IPS-15b (cell line): ENCODE results near the gene KIRREL3.

Source experiments
- H3K27me3 ChIP-seq: one replicate; pipeline ENCODE4 v1.6.1; 2013; ENCODE audit warnings: low read length; ENCODE audit not compliant: control insufficient read depth, insufficient read depth
- H3K36me3 ChIP-seq: one replicate; pipeline ENCODE4 v1.6.1; 2013; ENCODE audit warnings: low read length; ENCODE audit not compliant: control insufficient read depth, insufficient read depth
- H3K4me1 ChIP-seq: one replicate; pipeline ENCODE4 v1.6.1; 2013; ENCODE audit warnings: mild to moderate bottlenecking, low read length; ENCODE audit not compliant: control insufficient read depth, insufficient read depth
- H3K4me3 ChIP-seq: one replicate; pipeline ENCODE4 v1.5.1; 2013; ENCODE audit warnings: low read depth, low read length
- H3K9ac ChIP-seq: one replicate; pipeline ENCODE4 v1.6.1; 2013; ENCODE audit warnings: low read depth, mild to moderate bottlenecking, low read length
- H3K9me3 ChIP-seq: one replicate; pipeline ENCODE4 v1.6.1; 2013; ENCODE audit warnings: mild to moderate bottlenecking, low read length; ENCODE audit not compliant: control insufficient read depth, insufficient read depth

Gene KIRREL3

GRCh38 chr11:126583101-126583500 is 417.5 kb downstream of the KIRREL3 start:
- Histone ChIP-seq H3K27me3 (no peaks in the 10 kb centered on the region), H3K4me3 (no peak overlapping the region), H3K9me3 (no peaks in the 10 kb centered on the region), H3K4me1 (peaks cover 12% of the 10 kb centered on the region), H3K9ac (no peak overlapping the region), H3K36me3 (no peaks in the 10 kb centered on the region)

GRCh38 chr11:126581871-126582648 is 418.5 kb downstream of the KIRREL3 start:
- Histone ChIP-seq H3K4me3 (no peak overlapping the region), H3K9me3 (no peaks in the 10 kb centered on the region), H3K4me1 (peaks cover 9% of the 10 kb centered on the region), H3K27me3 (no peaks in the 10 kb centered on the region), H3K9ac (no peak overlapping the region), H3K36me3 (no peaks in the 10 kb centered on the region)

DNA sequence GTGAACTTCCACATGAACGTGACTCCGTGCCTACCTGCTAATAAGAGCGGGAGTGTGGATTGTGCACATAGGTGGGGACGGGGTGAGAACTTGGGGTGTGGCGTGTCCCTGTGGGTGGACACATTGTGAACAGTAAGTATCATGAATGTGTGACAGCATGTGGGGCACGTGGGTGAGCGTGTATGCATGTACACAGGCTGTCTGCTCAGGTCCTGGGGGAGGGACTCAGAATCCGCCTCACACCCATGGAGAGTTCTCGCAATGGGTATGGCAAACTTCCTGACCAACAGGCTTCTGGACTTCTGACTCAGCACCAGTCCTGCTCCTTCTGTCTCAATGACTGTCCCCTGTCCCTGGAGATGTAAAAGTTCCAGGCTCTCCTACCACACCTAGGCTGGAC is 422.1 kb downstream of the KIRREL3 start:
- H3K4me1 ChIP-seq, result no peaks in the 10 kb centered on the region
- no peaks in the 10 kb centered on the region for H3K27me3 ChIP-seq
- H3K9ac ChIP-seq, result no peak overlapping the region
- H3K36me3 ChIP-seq, result no peaks in the 10 kb centered on the region
- no peak overlapping the region for H3K4me3 ChIP-seq
- H3K9me3 ChIP-seq, result no peaks in the 10 kb centered on the region

GRCh38 chr11:126578021-126578420 is 422.5 kb downstream of the KIRREL3 start:
- H3K9me3 ChIP-seq, result no peaks in the 10 kb centered on the region
- H3K9ac ChIP-seq, result no peak overlapping the region
- no peak overlapping the region for H3K4me3 ChIP-seq
- no peaks in the 10 kb centered on the region for H3K4me1 ChIP-seq
- no peaks in the 10 kb centered on the region for H3K27me3 ChIP-seq
- H3K36me3 ChIP-seq, result no peaks in the 10 kb centered on the region

GRCh38 chr11:126575849-126576248 is 424.7 kb downstream of the KIRREL3 start:
- Histone ChIP-seq H3K36me3 (no peaks in the 10 kb centered on the region), H3K9ac (no peak overlapping the region), H3K9me3 (no peaks in the 10 kb centered on the region), H3K4me1 (no peaks in the 10 kb centered on the region), H3K27me3 (no peaks in the 10 kb centered on the region), H3K4me3 (no peak overlapping the region)

DNA sequence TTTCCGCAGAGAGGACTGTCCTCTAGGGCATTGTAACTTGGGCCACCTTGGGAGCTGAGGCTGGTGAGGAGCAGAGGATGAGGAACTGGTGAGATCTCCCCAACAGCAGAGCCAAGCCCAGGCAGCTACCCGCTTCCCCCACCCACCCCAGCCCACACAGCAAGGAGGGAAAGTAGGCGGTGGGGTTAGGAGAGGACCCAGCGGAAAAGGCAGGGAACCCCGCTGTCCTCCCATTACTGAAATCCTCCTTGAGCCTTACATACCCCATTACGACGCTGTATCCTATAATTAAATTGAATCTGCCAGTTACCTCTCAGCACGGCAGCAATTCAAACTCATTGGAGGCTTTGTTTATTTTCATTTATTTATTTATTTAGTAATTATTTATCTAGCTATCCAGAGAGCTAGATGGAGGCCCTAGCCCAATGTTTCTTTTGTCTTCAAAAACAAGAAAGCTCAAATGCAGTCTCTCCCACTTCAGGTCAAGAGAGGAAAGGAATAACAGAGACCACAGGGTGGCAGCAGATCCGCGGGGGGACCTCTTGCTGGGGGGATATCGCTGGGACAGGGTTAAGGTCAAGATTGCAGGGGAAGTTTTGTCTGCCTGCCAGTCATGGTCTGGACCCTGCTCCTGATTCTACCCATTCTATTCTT is 427.1 kb downstream of the KIRREL3 start:
- Histone ChIP-seq H3K9me3 (no peaks in the 10 kb centered on the region), H3K4me3 (no peak overlapping the region), H3K36me3 (no peaks in the 10 kb centered on the region), H3K9ac (no peak overlapping the region), H3K4me1 (no peaks in the 10 kb centered on the region), H3K27me3 (no peaks in the 10 kb centered on the region)

DNA sequence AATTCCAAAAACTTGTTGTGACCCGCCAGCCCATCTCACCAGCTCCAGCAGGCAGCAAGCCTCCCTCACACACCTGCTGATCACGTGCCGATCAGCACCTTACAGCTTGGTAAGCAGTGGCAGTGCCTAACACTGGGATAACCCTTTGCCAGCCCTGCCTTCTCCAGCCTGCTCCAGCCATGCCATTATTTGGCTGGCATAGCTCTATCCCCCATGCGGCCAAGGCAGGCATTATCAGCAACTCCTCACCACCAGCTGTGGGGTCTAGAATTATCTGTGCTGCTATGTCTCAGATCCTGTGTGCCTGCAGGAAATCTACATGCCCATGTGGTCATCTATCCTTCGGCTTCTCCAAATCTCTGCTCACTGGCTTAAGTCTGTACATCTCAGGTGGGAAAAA is 430.1 kb downstream of the KIRREL3 start:
- H3K27me3 ChIP-seq, result peaks cover 6% of the 10 kb centered on the region
- no peaks in the 10 kb centered on the region for H3K9me3 ChIP-seq
- H3K36me3 ChIP-seq, result no peaks in the 10 kb centered on the region
- H3K9ac ChIP-seq, result no peak overlapping the region
- no peaks in the 10 kb centered on the region for H3K4me1 ChIP-seq
- no peak overlapping the region for H3K4me3 ChIP-seq

DNA sequence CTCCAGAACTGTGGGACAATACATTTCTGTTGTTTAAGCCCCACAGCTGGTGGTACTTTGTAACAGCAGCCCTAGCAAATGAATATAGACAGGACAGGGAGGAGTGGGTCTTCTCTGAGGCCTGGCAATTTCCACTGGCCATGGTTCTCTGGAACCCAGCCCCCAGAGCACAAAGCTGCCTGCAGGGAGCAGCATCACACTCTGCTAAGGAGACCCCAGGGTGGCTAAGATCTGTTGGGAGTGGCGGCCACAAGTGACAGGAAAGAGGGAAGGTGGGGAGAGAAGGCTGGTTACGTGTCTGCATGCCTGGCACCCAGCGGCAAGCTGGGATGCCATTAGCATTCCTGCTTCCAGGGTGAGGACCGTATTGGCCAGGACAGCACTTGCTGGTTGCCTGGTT is 433.2 kb downstream of the KIRREL3 start:
- no peak overlapping the region for H3K4me3 ChIP-seq
- H3K4me1 ChIP-seq, result peaks cover 7% of the 10 kb centered on the region
- no peak overlapping the region for H3K9ac ChIP-seq
- H3K9me3 ChIP-seq, result no peaks in the 10 kb centered on the region
- peaks cover 18% of the 10 kb centered on the region for H3K27me3 ChIP-seq
- no peaks in the 10 kb centered on the region for H3K36me3 ChIP-seq

DNA sequence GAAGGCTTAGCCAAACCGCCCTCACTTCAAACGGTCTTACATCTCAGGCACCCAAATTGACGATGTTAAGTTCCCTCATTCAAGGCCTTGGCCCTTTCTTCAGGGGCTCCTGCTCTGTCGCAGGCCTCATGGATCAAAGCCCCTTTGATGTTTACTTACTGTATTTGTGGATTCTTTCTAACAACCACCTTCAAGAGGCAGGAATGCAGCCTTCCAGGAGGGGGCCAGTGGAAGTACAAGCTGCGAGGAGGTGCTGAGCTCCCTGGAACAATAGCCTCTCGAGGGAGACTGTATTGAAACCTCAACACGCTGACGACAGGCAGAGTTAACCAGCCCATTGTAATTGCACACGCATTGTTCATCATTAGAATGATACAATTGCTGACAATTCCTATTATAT is 436.0 kb downstream of the KIRREL3 start:
- no peaks in the 10 kb centered on the region for H3K9me3 ChIP-seq
- H3K4me1 ChIP-seq, result peaks cover 7% of the 10 kb centered on the region
- H3K9ac ChIP-seq, result no peak overlapping the region
- H3K36me3 ChIP-seq, result no peaks in the 10 kb centered on the region
- H3K27me3 ChIP-seq, result peaks cover 18% of the 10 kb centered on the region
- H3K4me3 ChIP-seq, result no peak overlapping the region

- no peak overlapping the region for H3K9ac ChIP-seq
Observed at GRCh38 chr11:126561327-126561893, 439.2 kb downstream of the KIRREL3 start.

GRCh38 chr11:126560221-126560620 is 440.3 kb downstream of the KIRREL3 start:
- H3K9me3 ChIP-seq, result no peaks in the 10 kb centered on the region
- H3K4me3 ChIP-seq, result no peak overlapping the region

More at GRCh38 chr11:126561327-126561893, 439.2 kb downstream of the KIRREL3 start:
- Histone ChIP-seq H3K9me3 (no peaks in the 10 kb centered on the region), H3K4me1 (peaks cover 7% of the 10 kb centered on the region), H3K27me3 (peaks cover 17% of the 10 kb centered on the region), H3K36me3 (no peaks in the 10 kb centered on the region), H3K4me3 (no peak overlapping the region)

More at GRCh38 chr11:126560221-126560620, 440.3 kb downstream of the KIRREL3 start:
- H3K9ac ChIP-seq, result no peak overlapping the region
- no peaks in the 10 kb centered on the region for H3K36me3 ChIP-seq
- peaks cover 7% of the 10 kb centered on the region for H3K4me1 ChIP-seq
- peaks cover 12% of the 10 kb centered on the region for H3K27me3 ChIP-seq
